Vagina (tissue), 2 donors: ENCODE data around the gene AKAP6. TPM values are rescaled to one million over a fixed set of nuclear protein-coding genes. Genes with fewer than 3 reads are reported as not detected.

Experiments used
- DNase-seq, 2 donors: peaks; one replicate each; pipeline ENCODE4 v3.0.0-alpha.2; 2017; ENCODE audit errors: extremely low spot score in 2 of 2
- H3K27ac ChIP-seq: fragments of 200-600 bp; sonication (generic); one replicate; pipeline ENCODE4 v1.5.1; 2019
- H3K27me3 ChIP-seq: fragments of 200-600 bp; sonication (generic); one replicate; pipeline ENCODE4 v1.5.1; 2019
- H3K36me3 ChIP-seq, 2 donors: fragments of 200-600 bp; sonication (generic); one replicate each; pipeline ENCODE4 v1.5.1; 2017 to 2019
- H3K4me1 ChIP-seq: fragments of 200-600 bp; sonication (generic); one replicate; pipeline ENCODE4 v1.5.1; 2019
- H3K4me3 ChIP-seq, 2 donors: fragments of 200-600 bp; sonication (generic); 1 replicate in 1 of 2; 2 replicates in 1 of 2; pipeline ENCODE4 v1.5.1; 2016 to 2019
- H3K9me3 ChIP-seq: fragments of 200-600 bp; sonication (generic); one replicate; pipeline ENCODE4 v1.5.1; 2019
- POLR2A ChIP-seq, 2 donors: fragments of 450-650 bp; IDR thresholded peaks; one replicate each; pipeline ENCODE4 v1.6.1; 2017; ENCODE audit warnings: antibody characterized with exemption in 2 of 2, mild to moderate bottlenecking in 2 of 2, moderate library complexity in 2 of 2
- POLR2AphosphoS5 ChIP-seq, 2 donors: sonication (generic); formaldehyde crosslinking; IDR thresholded peaks; one replicate each; pipeline ENCODE4 v1.9.0; 2017; ENCODE audit warnings: antibody characterized with exemption in 2 of 2, mild to moderate bottlenecking in 2 of 2, low read depth in 1 of 2; ENCODE audit not compliant: insufficient read depth in 1 of 2
- intact Hi-C: fragments of 100-400 bp; cut with DNase I; formaldehyde crosslinking; loops from one replicate; pipeline ENCODE4 v1.15.1; 2023
- total RNA-seq: library from RNA; depleted of rRNA; stranded (reverse); fragments of >200 nt; gene quantifications from one replicate; pipeline ENCODE4 v1.2.3, GENCODE V29; 2016
- TF ChIP-seq, protein P1 (sequence below), 3 experiments: fragments of 450-650 bp in 2 of 3; fragments of 200-600 bp in 1 of 3; sonication (generic) in 1 of 3; IDR thresholded peaks; one replicate each; pipeline ENCODE4 v1.5.1; 2017 to 2019; ENCODE audit warnings: antibody characterized with exemption in 3 of 3, mild to moderate bottlenecking in 2 of 3, moderate library complexity in 2 of 3

The AKAP6 gene
- total RNA-seq, 1 donor from 2014 or later = 3.9 TPM

DNA sequence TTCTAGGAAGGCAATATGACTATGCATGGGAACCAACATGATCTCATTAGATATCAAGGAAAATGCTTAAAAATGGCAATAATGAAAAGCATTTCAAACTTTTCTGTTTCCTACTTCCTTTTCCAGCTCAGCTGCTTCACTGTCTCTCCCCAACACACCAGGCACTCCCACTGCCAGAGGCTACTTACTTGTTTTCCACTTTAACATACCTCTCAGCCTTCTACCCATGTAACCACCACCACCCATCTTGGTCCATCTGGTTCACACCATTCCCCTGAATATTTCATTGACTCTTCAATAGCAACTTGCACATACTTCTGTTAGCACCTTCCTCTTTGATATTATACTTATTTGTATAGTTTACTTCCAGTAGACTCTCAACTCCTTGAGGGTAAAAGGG lies 441.3 kb downstream of the AKAP6 start:
- Histone ChIP-seq H3K27me3 (no peaks in the 10 kb centered on the region), H3K36me3 (no peaks in the 10 kb centered on the region), H3K4me1 (no peaks in the 10 kb centered on the region), H3K9me3 (no peaks in the 10 kb centered on the region), H3K27ac (no peak overlapping the region), H3K4me3 (no peak overlapping the region)
- DNase-seq = no peak
- intact Hi-C loops = no loop called here
- TF ChIP-seq, protein P1, sequence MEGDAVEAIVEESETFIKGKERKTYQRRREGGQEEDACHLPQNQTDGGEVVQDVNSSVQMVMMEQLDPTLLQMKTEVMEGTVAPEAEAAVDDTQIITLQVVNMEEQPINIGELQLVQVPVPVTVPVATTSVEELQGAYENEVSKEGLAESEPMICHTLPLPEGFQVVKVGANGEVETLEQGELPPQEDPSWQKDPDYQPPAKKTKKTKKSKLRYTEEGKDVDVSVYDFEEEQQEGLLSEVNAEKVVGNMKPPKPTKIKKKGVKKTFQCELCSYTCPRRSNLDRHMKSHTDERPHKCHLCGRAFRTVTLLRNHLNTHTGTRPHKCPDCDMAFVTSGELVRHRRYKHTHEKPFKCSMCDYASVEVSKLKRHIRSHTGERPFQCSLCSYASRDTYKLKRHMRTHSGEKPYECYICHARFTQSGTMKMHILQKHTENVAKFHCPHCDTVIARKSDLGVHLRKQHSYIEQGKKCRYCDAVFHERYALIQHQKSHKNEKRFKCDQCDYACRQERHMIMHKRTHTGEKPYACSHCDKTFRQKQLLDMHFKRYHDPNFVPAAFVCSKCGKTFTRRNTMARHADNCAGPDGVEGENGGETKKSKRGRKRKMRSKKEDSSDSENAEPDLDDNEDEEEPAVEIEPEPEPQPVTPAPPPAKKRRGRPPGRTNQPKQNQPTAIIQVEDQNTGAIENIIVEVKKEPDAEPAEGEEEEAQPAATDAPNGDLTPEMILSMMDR (IDR thresholded peaks at IDR 0.05) = no peak
- TF ChIP-seq POLR2AphosphoS5 (IDR thresholded peaks at IDR 0.05; ENCODE audit: insufficient read depth in 1 of 2, low read depth in 1 of 2) = no peak
- no peak for TF ChIP-seq POLR2A (IDR thresholded peaks at IDR 0.05)

DNA sequence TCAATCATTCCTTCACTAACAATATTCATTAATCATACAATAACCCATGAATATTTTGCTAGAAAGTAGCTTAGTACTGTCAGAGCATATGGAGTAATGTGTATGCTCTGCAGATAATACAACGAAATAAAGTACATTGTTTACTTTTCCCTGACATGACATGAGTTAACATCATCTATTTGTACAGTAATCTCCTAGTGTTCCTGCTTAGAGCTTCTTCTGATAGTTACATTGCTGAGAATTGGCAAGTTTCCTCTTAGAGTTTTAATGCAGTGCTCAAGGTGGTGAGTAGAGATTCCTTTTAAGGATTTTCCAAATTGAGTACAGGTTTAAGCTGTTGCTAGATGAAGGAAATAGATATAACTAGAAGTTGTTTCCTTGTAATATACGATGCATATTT lies 445.1 kb downstream of the AKAP6 start:
- H3K4me1 ChIP-seq = no peaks in the 10 kb centered on the region
- H3K9me3 ChIP-seq = no peaks in the 10 kb centered on the region
- no peak for DNase-seq
- no peak overlapping the region for H3K27ac ChIP-seq
- H3K4me3 ChIP-seq = no peak overlapping the region
- no peaks in the 10 kb centered on the region for H3K36me3 ChIP-seq
- TF ChIP-seq POLR2AphosphoS5 (IDR thresholded peaks at IDR 0.05; ENCODE audit: insufficient read depth in 1 of 2, low read depth in 1 of 2) (no peak), POLR2A (IDR thresholded peaks at IDR 0.05) (no peak)
- TF ChIP-seq, protein P1 (IDR thresholded peaks at IDR 0.05) = no peak
- H3K27me3 ChIP-seq = no peaks in the 10 kb centered on the region
- intact Hi-C loops = no loop called here

DNA sequence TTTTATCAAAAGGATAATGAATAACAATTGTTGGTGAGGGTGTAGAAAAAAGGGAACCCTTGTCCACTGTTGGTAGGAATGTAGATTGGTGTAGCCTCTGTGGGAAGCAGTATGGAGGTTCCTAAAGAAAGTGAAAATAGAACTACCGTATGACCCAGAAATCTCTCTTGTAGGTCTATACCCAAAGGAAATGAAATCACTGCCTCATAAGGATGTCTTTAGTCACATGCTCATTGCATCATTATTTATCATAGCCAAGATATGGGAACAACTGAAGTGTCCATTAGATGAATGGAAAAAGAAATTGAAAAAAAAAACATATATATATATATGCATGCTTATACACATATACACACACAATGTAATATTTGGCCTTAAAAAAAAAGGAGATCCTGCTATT lies 450.7 kb downstream of the AKAP6 start:
- TF ChIP-seq POLR2AphosphoS5 (IDR thresholded peaks at IDR 0.05; ENCODE audit: insufficient read depth in 1 of 2, low read depth in 1 of 2) = no peak
- TF ChIP-seq POLR2A (IDR thresholded peaks at IDR 0.05) = no peak
- TF ChIP-seq, protein P1 (IDR thresholded peaks at IDR 0.05) = no peak

DNA sequence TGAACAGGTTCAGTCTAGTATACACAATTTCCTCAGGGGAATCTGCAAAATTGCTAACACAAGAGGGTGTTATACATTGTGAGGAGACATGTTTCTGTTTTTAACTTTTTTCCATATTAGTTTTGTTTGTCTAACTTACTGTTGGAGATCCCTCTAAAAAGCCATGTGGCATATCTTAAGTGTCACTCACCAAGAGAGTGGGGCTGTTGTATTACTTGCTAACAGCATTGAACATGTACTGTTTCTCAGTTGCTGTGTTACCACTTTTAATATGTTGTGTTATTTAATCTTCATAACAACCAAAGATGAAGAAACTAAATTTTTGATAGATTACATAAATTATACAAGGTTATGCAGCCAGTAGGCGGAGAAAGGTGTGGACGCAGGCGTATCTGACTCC lies 455.3 kb downstream of the AKAP6 start:
- Histone ChIP-seq H3K27ac (no peak overlapping the region), H3K4me3 (no peak overlapping the region), H3K4me1 (no peaks in the 10 kb centered on the region), H3K36me3 (no peaks in the 10 kb centered on the region), H3K9me3 (no peaks in the 10 kb centered on the region), H3K27me3 (no peaks in the 10 kb centered on the region)
- no peak for TF ChIP-seq POLR2AphosphoS5 (IDR thresholded peaks at IDR 0.05; ENCODE audit: insufficient read depth in 1 of 2, low read depth in 1 of 2)
- TF ChIP-seq, protein P1 (IDR thresholded peaks at IDR 0.05) = no peak
- TF ChIP-seq POLR2A (IDR thresholded peaks at IDR 0.05) = no peak
- no peak for DNase-seq
- intact Hi-C loops = no loop called here

More for the DNA sequence above, 450.7 kb downstream of the AKAP6 start:
- no peak for DNase-seq
- H3K9me3 ChIP-seq = no peaks in the 10 kb centered on the region
- H3K4me1 ChIP-seq = no peaks in the 10 kb centered on the region
- no peak overlapping the region for H3K27ac ChIP-seq
- no peaks in the 10 kb centered on the region for H3K27me3 ChIP-seq
- H3K4me3 ChIP-seq = no peak overlapping the region
- intact Hi-C loops = no loop called here
- H3K36me3 ChIP-seq = no peaks in the 10 kb centered on the region

DNA sequence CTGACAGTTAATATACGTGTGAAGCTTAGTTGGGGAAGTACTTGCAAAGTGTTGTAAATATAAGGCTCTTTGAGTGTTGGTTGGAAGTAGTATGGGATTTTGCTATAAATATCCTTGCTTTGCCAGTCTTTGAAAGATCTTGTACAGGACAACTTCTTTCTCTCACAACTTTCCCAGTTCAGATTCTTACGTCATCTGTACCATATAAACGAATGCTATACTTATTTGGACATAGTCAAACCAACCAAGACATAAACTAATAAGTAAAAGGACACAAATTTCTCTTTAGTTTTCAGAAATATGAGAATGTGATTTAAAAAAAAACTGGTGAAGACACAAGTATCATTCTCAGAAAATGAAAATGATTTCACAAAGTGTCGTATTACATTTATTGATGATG lies 456.5 kb downstream of the AKAP6 start:
- H3K9me3 ChIP-seq = no peaks in the 10 kb centered on the region
- H3K27me3 ChIP-seq = no peaks in the 10 kb centered on the region
- no peak overlapping the region for H3K27ac ChIP-seq
- H3K4me1 ChIP-seq = no peaks in the 10 kb centered on the region
- intact Hi-C loops = no loop called here
- TF ChIP-seq, protein P1 (IDR thresholded peaks at IDR 0.05) = no peak
- no peak for TF ChIP-seq POLR2AphosphoS5 (IDR thresholded peaks at IDR 0.05; ENCODE audit: insufficient read depth in 1 of 2, low read depth in 1 of 2)
- no peak for TF ChIP-seq POLR2A (IDR thresholded peaks at IDR 0.05)
- H3K4me3 ChIP-seq = no peak overlapping the region
- H3K36me3 ChIP-seq = no peaks in the 10 kb centered on the region
- no peak for DNase-seq
